NOMO-1 treated with DMSO at 0.1 percent for 48 hours (cell line): ENCODE results near the gene ARIH2.
"Not testable (repeated sequence)": the region's sequence is repeated elsewhere in the genome, so short reads cannot be mapped to it uniquely, and the experiment has no call there.

Experiments used
- DNase-seq: peaks from one replicate; lab custom pipeline; 2025; ENCODE audit not compliant: unreplicated experiment; lab: John Stamatoyannopoulos, UW

The ARIH2 gene

DNA sequence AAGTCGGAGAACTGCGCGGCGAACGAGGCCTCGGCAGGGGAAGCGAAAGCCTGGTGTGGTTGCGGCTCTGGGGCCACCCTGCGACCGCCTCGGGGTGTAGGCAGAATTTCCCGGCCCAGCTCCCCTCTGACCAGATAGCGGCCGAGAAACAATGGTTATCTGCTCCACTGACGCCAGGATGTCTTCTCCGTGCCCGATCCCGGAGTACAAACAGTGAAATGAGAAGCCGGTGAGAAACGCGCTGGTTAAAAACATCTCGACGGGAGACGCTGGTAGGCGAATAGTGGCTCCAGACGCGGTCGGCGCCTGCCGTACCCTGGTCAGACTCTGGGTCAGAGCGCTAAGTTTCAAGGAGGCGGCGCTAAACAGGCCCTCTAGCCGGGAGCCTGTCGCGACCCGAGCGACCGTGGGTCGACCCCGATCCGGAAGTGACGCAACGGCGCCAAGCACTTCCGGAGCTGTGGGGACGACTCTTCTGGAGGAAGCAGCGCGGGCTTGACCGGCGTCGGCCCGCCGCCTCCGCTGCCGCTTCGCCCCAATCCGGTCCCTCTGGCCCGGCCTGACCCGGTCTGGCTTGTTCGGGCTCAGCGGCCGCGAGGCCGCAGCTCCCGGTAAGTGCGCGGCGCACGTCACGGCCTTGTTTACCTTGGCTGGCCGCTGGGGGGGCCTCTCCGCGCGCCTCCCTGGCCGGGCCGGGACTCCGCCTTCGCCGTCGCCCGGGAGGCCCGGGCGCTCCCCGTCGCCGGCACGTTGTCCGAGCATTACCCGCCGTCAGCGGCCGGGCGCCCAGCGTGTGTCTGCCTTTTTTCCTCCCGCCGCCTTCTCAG is at the start of gene ARIH2:
TSS of gene ARIH2 (plus strand) at position 455 of the 827 bp plus-strand sequence. CDS start 8,717 bp downstream, outside the sequence.
- DNase-seq, result peak; percentile 91

DNA sequence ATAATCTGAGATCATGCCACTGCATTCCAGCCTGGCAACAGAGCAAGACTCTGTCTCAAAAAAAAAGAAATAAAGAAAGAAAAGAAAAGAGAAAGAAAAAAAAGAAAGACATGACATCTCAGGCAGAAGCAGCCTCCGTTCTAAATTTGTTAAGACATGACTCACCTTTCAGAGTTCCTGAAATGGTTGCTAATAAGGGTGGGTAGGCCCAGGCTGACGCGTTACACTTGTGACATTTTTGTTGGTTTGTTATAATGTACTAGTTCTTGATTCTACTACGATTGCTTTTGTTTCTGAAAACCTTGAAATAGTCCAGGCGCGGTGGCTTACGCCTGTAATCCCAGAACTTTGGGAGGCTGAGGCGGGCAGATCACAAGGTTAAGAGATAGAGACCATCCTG is 41.0 kb upstream of the ARIH2 start:
- peak; percentile 61 for DNase-seq

DNA sequence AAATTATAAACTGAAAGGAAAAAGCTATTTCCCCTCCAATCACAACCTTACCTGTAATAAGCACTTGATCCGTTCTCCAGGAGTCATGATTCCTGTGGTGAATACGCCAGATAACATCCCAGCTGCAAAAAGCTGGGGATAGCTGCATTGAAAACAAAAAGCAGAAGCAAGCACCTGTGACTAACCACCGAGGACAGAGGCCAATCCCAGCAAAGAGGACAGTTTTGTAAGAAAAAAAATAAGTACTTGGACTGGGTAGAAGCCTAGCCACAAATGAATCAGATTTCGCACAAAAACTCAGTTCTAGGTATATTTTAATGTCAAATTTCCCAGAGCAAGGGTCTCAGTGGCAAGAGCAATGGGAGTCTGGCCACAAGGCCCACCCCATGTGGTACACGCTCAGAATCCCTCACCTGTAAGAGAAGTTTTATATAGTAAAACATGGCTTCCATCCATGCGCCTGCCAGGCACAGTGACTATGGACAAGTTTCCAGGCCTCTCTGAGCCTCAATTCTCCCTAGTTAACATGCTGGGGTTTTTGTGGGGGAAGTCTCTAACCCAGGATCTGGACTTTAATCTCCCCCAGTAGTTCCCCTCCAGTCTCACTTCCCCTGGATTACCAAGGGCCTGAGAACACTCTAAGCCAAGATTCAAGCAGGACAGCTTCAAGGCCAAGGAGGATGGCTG is 39.2 kb upstream of the ARIH2 start:
- peak; percentile 54 for DNase-seq

DNA sequence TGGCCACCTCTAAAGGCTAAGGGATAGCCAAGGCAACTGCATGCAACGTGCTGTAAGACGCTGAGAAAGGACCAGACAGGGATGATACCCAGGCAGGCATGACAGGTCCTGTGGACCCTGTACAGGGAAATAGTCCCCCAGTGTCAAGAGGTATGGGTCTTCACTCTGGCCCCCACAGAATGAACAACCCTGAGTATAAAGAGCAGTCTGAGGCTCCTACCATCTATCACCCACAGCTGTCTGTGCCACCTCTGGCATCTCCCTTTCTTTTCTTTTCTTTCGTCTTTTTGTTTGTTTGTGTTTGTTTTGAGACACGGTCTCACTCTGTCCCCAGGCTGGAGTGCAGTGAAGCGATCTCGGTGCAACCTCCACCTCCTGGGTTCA is 38.7 kb upstream of the ARIH2 start:
- no peak for DNase-seq

DNA sequence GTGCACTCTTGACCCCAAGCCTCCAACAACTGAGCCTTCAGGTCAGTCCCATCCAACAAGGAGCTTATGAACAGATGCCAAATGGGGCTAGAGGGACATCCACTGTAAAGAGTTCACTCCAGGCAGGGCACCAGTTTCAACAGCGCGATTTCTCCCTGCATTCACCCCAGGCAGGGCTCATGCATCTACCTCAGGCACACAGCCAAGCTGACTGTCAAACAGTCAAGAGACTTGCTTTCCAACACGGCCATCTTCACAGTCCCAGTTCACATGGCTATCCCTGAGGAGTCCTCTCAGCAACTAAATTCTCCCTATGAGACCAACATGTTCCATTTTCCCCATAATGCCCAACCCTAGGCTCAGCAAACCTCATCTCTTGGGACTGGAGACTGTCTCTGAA is 37.6 kb upstream of the ARIH2 start:
- DNase-seq, result no peak

DNA sequence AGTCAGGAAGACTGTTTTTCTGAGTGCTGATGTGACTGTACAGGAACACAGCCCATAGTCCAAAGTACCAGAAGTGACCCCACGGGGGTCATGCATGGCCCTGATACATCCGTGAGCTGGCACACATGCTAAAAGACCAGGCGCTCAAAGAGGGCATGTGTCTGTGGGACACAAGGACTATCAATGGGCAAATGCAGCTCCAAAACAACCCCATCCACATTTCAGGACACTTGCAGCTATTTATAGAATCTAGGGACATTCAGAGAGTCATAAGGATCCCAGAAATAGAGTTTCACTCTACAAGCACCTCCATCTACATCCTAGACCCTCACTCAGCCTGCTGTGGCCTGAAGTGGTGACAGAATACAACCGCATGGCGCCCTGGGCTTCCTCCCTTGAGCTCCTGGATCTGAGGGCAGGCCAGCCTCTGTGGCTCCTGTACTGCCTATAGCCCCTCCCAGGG is 37.0 kb upstream of the ARIH2 start:
- DNase-seq, result no peak

DNA sequence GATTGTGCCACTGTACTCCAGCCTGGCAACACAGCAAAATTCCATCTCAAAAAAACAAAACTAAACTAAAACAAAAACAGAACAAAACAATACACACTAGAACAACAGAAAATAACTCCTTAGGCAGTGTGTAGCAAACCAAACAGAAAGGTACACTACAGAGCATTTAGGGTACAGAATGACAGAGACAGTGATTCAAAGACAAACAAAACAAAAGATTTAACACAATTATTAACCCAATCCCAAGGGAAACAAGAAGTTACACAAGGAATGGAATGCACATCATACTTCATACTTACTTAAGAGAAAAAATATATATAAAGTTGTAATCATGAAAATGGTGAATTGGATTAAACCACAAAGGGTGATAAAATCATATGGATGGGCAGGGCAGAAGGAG is 32.9 kb upstream of the ARIH2 start:
- no peak for DNase-seq

DNA sequence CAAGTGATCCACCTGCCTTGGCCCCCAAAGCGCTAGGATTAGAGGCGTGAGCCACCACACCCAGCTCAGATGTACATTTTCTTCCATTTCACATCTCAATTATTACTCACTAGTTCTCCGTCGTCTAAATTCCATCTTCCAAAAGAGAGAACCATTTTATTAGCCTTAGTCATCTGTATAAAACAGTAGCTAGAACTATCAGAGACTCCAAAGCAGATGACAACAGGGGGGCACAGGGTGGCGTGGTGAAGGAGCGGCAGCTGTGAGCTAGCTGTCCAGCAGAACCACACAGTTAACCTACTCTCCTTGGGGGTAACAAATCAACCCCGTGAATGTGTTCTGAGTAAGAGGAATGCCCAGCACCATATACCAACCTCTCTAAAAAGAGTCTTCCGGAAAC is 27.0 kb upstream of the ARIH2 start:
- DNase-seq, result no peak

DNA sequence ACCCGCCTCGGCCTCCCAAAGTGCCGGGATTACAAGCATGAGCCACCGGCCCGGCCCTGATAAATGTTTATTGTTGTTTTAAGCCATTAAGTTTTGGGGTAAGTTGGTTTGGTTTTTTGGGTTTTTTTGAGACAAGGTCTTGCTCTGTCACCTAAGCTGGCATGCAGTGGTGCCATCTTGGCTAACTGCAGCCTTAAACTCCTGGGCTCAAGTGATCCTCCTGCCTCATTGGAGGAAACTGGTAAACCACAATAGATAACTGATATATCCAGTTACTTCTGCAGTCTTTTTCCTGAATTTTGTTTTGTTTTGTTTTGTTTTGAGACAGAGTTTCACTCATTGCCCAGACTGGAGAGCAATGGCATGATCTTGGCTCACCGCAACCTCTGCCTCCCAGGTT is 24.1 kb upstream of the ARIH2 start:
- DNase-seq, result no peak

DNA sequence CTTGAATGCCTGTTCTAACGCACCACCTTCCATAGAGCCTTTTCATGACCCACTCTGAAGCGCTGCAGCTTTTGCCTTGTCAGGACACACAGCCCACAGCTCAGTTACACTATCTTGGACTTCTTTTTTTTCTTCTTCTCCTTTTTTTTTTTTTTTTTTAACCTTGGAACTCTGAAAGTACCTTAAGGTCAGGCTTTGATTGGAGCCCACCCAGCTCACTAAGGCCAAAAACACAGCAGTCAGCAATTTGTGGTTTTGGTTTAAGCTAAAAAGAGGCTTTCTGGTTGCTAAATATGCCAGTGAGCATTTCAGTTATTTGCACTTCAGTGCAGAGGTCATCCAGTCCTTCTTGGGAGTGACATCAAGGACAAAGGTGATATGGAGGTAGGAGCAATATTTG is 21.7 kb upstream of the ARIH2 start:
- DNase-seq, result peak; percentile 79

DNA sequence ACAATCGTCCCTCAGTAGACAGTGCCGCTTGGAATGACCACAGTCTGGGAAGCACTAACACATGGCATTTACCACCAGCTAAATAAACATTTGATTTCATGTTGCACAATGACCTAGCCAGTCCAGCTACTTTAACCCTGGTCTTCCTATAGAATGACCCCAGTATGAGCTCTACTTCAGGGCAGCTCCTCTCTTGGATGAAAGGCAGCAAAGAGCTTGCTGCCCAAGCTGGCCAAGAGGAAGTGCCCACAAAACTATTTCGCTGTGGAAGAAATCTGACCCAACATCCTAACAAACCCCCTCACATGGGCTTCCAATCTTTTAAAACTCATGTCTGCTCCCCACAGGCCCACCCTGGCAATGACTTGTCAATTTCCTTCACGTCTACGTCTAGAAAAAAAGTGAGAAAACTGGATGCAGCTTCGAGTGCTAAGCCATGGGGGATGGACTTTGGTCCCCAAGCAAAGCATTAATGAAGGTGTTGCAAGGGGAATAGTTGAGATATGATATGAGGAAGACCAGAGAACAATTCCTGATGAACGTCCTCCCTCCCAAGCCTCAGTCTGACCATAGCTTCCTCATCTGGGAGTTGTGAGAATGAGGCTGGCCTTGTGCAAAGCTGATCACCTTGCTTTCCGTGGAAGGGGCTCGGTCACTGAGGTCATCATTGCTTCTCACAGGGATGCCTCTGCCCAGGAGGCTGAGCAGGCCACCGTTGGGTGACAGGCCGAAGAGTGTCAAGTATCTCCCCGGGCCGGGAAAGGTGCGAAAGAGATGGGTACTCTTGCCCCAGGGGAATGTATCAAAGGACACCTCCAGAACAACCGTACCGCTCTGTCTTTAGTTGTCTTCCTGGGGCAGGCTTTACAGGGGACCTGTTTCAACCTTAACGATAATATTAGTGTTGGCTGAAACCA is 20.9 kb upstream of the ARIH2 start:
- no peak for DNase-seq

DNA sequence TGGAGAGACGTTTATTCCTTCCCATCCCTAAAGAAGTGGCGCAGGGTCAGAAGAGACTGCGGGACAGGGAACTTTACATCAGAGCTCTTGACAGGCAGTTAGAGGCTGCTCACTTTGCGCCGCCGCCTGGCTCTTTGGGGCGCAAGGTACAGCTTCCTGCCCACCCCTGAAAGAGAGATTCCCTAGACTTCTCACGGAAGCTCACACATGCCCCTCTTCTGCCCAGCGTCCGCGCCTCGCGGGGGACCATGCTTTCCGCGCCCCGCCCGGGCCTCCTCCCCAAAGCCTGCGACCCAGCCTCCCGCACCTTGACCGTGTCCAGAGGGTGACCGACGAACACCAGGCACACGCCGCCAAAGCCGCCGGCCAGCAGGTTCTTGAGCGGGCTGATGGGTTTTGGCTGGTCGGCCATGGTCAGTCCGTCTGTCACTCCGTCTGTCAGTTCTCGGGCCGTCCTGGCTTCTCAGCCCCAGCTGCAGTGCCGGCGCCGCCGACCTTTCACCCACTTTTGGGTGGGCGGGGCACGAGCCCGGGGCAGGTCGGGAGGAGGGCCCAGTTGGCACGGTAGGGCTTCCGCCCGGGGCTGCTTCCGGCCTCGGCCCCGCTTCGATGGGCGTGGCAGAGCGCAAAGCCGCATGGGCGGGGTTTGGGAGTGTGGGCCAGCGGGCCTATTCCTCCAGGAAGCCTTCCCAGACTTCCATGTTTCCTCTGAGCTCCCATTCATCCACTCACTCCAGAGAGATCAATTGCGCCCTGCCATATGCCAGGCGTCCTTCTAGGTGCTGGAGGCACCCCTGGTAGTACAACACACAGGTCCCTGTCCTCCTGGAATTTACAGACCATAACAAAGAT is 20.0 kb upstream of the ARIH2 start, which contains the start of gene SLC25A20:
TSS of gene SLC25A20 (minus strand) at position 500 of the 852 bp plus-strand sequence. CDS start at position 412, 88 bp downstream.
- DNase-seq, result peak; percentile 81

DNA sequence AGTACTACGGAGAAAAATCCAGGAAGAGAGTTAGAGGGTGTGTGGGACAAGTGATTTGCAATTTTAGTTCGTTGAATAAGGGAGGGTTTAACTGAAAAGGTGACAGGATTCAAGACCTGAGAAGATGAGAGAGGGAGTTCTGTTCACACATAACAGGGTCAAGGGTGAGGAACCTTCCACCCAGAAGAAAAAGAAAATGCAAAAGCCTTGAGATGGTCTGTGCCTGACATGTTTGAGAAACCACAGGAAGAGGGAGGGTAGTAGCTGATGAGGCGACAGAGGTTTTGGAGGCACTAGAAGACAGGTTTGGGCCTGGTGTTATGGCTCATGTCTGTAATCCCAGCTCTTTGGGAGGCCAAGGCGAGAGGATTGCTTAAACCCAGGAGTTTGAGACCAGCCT is 19.4 kb upstream of the ARIH2 start:
- no peak for DNase-seq

DNA sequence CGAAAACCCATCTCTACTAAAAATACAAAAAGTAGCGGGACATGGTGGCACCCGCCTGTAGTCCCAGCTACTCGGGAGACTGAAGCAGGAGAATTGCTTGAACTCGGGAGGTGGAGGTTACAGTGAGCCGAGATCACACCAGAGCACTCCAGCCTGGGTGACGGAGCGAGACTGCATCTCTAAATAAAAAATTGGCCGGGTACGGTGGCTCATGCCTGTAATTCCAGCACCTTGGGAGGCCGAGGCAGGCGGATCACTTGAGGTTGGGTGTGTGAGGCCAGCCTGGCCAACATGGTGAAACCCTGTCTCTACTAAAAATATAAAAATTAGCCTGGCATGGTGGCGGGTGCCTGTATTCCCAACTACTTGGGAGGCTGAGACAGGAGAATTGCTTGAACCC is 11.6 kb upstream of the ARIH2 start:
- not testable (repeated sequence) for DNase-seq

DNA sequence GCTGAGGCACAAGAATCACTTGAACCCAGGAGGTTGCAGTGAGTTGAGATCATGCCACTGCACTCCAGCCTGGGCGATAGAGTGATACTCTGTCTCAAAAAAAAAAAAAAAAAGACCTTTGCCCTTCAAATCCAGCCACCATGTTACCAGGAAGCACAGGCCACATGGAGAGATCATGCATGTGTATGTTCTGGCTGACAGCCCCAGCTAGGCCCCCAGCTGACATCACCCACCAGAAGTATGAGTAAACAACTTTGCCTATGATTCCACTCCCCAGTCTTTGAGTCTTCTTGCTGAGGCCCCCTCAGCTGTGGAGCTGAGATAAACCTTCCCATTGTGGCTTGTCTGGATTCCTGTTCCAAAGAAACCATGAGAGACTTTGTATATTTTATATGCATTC is 3.3 kb upstream of the ARIH2 start:
- DNase-seq, result no peak

DNA sequence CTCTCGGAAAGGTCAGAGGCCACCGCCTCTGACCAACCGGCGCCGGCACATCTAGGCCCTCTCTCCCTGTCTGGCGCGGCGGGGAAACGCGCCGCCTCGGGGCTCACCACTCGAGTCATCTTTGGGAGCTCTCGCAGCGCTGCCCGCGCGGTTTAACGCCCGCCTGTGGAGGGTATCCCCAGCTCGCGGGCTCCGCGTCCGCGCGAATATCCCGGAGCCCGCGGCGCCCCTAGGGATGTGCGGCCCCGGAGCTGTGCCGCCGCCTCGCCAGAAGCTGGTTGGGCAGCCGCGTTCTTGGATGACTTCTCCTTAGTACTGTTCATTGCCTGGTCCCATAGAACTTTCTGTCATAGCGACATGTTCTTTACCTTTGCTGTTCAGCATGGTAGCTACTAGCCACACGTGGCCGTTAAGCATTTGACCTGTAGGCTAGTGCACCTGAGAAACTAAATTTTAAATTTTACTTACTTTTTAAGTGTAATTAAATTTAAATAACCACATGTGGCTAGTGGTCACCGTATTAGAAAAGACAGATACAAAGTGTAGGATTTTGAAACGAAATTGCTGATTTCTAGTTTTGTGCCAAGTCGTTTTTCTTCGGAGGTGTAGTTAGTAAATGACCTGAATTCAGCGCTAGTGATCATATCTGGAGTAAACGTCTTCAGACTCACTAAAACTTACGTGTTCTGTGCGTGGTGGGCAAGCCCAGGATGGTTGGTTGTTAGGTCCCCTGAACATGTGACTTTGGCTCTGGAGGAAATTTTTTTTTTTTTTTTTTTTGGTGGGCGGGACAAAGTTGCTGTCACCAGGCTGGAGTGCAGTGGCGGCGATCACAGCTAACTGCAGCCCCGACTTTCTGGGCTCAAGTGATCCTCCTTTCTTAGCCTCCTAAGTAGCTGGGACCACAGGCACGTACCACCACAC is 835 bp downstream of the ARIH2 start:
- peak; percentile 59 for DNase-seq

DNA sequence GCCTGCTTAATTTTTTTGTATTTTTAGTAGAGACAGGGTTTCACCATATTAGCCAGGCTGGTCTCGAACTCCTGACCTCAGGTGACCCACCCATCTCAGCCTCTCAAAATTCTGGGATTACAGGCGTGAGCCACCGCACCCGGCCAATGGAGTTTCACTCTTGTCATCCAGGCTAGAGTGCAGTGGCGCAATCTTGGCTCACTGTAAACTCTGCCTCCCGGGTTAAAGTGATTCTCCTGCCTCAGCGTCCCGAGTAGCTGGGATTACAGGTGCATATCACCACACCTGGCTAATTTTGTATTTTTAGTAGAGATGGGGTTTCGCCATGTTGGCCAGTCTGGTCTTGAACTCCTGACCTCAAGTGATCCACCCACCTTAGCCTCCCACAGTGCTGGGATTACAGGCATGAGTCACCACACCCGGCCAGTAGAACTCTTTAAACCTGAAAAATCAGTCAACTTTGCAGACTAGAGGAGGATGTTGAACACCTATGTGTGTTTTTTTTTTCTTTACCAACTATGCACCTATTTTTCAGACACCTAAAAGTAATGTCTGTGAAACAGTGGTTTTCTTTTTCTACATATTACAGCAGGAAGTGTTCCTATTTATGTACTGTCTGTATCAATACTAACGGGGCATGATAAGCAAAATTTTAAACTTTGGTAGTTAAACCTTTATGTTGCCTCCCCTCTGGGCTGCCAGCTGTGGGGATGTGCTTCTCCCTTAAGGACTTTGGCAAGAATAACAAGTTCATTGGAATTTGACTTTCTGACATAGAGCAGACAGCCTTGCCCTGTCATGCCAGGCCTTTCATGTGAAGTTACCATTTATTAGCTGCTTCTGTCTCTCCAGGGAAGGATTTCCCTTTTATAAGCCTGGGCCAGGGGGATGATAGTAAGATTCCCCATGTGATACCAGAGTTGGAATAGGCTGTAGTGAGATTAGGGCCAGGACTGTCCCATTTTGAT is 8.1 kb downstream of the ARIH2 start:
- DNase-seq, result no peak

DNA sequence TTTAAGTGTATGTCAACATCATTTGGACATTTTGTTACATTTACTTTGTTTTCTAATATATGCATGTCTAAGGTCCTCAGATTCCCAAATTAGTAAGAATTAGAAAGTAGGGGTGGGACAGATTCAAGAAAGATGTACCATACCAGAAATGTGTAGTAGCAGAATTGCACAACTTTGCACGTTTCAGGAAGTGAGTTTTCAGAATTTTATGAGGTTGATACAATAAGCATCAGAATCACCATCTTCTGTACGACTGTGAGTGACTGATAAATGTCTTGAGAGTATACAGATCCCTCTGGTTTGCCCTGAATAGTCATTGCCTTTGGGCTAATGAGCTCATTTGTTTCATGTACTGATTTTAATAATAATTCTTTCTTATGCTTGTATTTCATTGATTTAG is 9.3 kb downstream of the ARIH2 start:
- DNase-seq, result peak; percentile 75
